Psoas muscle (tissue), 8 donors: ENCODE data around the gene AHNAK2. TPM values are rescaled to one million over a fixed set of nuclear protein-coding genes. Genes with fewer than 3 reads are reported as not detected.

ENCODE experiments used
- ATAC-seq, 4 donors: fragments of 200-7000 bp; cut with Tn5 transposase; one replicate each; pipeline ENCODE4 v1.9.1; 2020; ENCODE audit warnings: moderate library complexity in 3 of 4, mild to moderate bottlenecking in 2 of 4
- DNase-seq, 2 donors: peaks; one replicate each; pipeline ENCODE4 v3.0.0-alpha.2; 2020
- H3K27ac ChIP-seq: fragments of 200-600 bp; one replicate; pipeline ENCODE4 v1.8.0; 2022
- H3K27me3 ChIP-seq, 3 donors: fragments of 200-600 bp in 1 of 3; one replicate each; pipeline versions ENCODE4 v1.6.1 to v1.8.0; 2013 to 2022; ENCODE audit warnings: low read length in 2 of 3, mild to moderate bottlenecking in 2 of 3, moderate library complexity in 1 of 3; ENCODE audit not compliant: insufficient read depth in 3 of 3
- H3K36me3 ChIP-seq, 2 donors: fragments of 200-600 bp in 1 of 2; one replicate each; pipeline versions ENCODE4 v1.6.1 to v1.8.0; 2013 to 2022; ENCODE audit warnings: low read depth in 1 of 2, mild to moderate bottlenecking in 1 of 2, moderate library complexity in 1 of 2; ENCODE audit not compliant: insufficient read depth in 1 of 2
- H3K4me1 ChIP-seq: fragments of 200-600 bp; one replicate; pipeline ENCODE4 v1.8.0; 2022
- H3K4me3 ChIP-seq: fragments of 200-600 bp; one replicate; pipeline ENCODE4 v1.8.0; 2022; ENCODE audit warnings: mild to moderate bottlenecking
- H3K9me3 ChIP-seq: fragments of 200-600 bp; one replicate; pipeline ENCODE4 v1.8.0; 2022
- CTCF ChIP-seq: fragments of 200-600 bp; IDR thresholded peaks from one replicate; pipeline ENCODE4 v1.8.0; 2022; ENCODE audit warnings: antibody characterized with exemption
- WGBS, 3 donors: extraction: QIAGEN DNeasy Blood & Tissue Kit; methylation state at CpG; one replicate each; pipeline versions ENCODE4 v1.1.6 to v1.1.7; 2013; 5-methylcytosine and 5-hydroxymethylcytosine counted together
- intact Hi-C, 2 donors: fragments of 100-400 bp; cut with DNase I; formaldehyde crosslinking; loops; one replicate each; pipeline versions ENCODE4 v1.11.0 to v1.14.2; 2022
- polyA plus RNA-seq, 3 donors: library from polyadenylated mRNA; stranded (reverse); fragments of 200-250 nt; gene quantifications; one replicate each; pipeline ENCODE4 v1.2.3, GENCODE V29; 2013
- total RNA-seq, 4 donors: library from RNA; stranded (reverse); fragmentation: NEBNext Ultra II Directional in 2 of 4; extraction: Animal tissue kit (Norgen Biotek cat#: 25700) in 2 of 4; gene quantifications; one replicate each; pipeline versions ENCODE4 v1.2.1 to v1.2.4, GENCODE V29; 2021 to 2023
- donor health status: healthy with polysubstance abuse.
- donor health status: DM: no; HTN: no; CAD: no; lungs with moderate emphysema.
- donor health status: Bipolar disorder and iron deficiency.
- donor health status: healthy.
- donor health status: DM: yes; HTN: yes; CAD: no.
- donor health status: DM: no; HTN: no; CAD: no.
- donor health status: DM: no; HTN: no; CAD: no.
- donor health status: DM: yes; HTN: yes; CAD: no.

AHNAK2 gene
- total and polyA plus RNA-seq, 7 donors, result 0.69 to 4.7 (median 2.0) TPM

DNA sequence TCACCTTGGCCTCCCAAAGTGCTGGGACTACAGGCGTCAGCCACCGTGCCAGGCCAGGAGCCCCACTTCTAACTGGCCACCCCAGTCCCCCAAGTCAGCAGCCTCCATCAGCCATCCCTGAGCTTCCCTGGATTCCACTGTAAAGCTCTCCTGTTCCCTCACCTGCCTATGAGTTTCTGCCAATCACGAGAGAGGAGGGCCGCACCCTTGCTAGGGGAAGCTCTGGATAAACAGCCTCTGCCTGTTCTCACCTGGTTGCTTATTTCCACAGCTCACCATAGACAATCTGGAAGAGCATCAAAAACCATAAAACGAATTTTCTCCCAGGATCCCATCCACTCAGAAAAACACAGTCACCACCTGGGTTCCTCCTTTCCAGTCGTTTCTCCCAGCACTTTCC lies 37.7 kb upstream of the AHNAK2 start:
- no peak for TF ChIP-seq CTCF
- Histone ChIP-seq H3K9me3 (no peaks in the 10 kb centered on the region), H3K36me3 (peaks cover 0 to 8% of the 10 kb centered on the region in 2 donors), H3K27ac (no peak overlapping the region), H3K4me3 (no peak overlapping the region), H3K27me3 (no peaks in the 10 kb centered on the region), H3K4me1 (no peaks in the 10 kb centered on the region)
- intact Hi-C loops, result no loop called here
- DNase-seq (no peak), ATAC-seq (no peak)
- WGBS, 3 donors, result 75 to 96% (median 84%) methylated on average over 6 of the region's 6 CpGs

DNA sequence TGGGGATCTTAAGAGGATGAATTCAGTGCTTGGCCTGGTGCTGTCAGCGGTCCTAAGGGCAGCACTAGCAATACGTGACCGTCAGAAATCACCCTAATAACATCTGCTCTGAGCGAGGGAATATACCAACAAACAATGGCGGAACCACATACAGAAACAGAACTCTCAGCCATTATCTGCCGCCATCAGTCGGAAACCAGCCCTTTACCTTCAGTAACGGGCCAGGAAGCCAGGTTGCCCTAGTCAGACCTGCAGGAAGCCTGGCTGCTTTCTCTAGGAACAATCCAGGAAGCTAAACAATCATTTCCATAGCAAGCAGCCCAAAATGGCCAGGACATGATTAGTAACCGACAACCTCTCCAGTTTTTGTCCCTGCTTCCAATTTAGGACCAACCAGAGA lies 37.1 kb upstream of the AHNAK2 start:
- TF ChIP-seq CTCF, result no peak
- no peaks in the 10 kb centered on the region for H3K4me1 ChIP-seq
- intact Hi-C loops, result no loop called here
- H3K27me3 ChIP-seq, result no peaks in the 10 kb centered on the region
- DNase-seq (no peak), ATAC-seq (no peak)
- H3K4me3 ChIP-seq, result no peak overlapping the region
- H3K36me3 ChIP-seq, result peaks cover 0 to 14% of the 10 kb centered on the region in 2 donors
- 79 to 85% (median 81%) methylated on average over 9 of the region's 9 CpGs for WGBS, 3 donors
- no peaks in the 10 kb centered on the region for H3K9me3 ChIP-seq
- H3K27ac ChIP-seq, result no peak overlapping the region

DNA sequence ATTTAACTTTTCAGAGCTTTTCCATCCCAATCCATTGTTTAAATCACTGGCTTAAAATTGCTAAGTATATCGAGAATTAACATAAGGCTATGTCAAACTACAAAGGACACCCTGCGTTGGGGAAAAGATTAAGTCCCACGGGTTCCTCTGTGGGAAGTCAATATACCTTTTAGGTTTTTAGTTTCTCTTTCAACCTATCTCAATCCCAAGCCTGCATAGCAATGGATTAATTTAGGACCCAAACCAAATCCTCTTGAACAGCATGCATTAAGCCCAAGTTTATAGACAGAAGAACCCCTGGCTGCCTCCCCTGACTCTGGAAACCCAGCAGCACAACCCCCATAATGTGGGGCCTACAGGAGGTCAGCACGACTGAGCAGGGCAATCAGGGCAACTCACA lies 36.5 kb upstream of the AHNAK2 start:
- intact Hi-C loops, result no loop called here
- no peak for TF ChIP-seq CTCF
- no peak for DNase-seq
- Histone ChIP-seq H3K4me1 (no peaks in the 10 kb centered on the region), H3K9me3 (no peaks in the 10 kb centered on the region), H3K36me3 (peaks cover 0 to 17% of the 10 kb centered on the region in 2 donors), H3K27me3 (no peaks in the 10 kb centered on the region), H3K4me3 (no peak overlapping the region), H3K27ac (no peak overlapping the region)
- 72 to 85% (median 74%) methylated on average over 4 of the region's 4 CpGs for WGBS, 3 donors
- no peak for ATAC-seq

DNA sequence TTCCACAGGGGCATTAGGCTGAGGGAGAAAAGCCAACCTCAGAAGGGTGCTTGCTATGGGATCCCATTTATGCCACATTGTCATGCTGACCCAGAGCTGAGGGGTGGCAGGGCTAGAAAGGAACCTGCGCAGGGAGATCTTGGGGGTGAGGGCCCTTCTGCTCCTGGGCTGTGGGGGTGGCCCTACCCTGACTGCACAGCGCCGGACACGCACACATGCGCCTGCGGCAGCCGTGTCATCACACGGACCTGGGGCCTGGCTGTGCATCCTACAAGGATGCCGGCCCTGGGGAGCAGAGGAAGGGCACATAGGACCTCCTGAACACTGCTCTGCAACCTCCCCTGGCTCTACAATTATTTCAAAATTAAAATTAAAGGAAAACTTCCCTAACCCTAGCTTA lies 35.9 kb upstream of the AHNAK2 start:
- WGBS, 3 donors, result 73 to 91% (median 89%) methylated on average over 9 of the region's 9 CpGs
- H3K36me3 ChIP-seq, result peaks cover 0 to 17% of the 10 kb centered on the region in 2 donors
- no peaks in the 10 kb centered on the region for H3K27me3 ChIP-seq
- H3K4me3 ChIP-seq, result no peak overlapping the region
- H3K9me3 ChIP-seq, result no peaks in the 10 kb centered on the region
- ATAC-seq (no peak), DNase-seq (no peak)
- no peaks in the 10 kb centered on the region for H3K4me1 ChIP-seq
- TF ChIP-seq CTCF, result no peak
- no peak overlapping the region for H3K27ac ChIP-seq
- intact Hi-C loops, result no loop called here

GRCh38 chr14:105013150-105013785 lies 35.1 kb upstream of the AHNAK2 start:
- Histone ChIP-seq H3K36me3 (peaks cover 0 to 17% of the 10 kb centered on the region in 2 donors), H3K27me3 (no peaks in the 10 kb centered on the region), H3K9me3 (no peaks in the 10 kb centered on the region), H3K27ac (no peak overlapping the region), H3K4me1 (no peaks in the 10 kb centered on the region), H3K4me3 (no peak overlapping the region)
- TF ChIP-seq CTCF, result no peak
- intact Hi-C loops, result no loop called here
- 24 to 32% (median 25%) methylated on average over 8 of the region's 8 CpGs for WGBS, 3 donors
- ATAC-seq (peak; percentile 61 to 83 (median 67)), DNase-seq (no peak)
